ENCODE data around the gene C1RL.

DNA sequence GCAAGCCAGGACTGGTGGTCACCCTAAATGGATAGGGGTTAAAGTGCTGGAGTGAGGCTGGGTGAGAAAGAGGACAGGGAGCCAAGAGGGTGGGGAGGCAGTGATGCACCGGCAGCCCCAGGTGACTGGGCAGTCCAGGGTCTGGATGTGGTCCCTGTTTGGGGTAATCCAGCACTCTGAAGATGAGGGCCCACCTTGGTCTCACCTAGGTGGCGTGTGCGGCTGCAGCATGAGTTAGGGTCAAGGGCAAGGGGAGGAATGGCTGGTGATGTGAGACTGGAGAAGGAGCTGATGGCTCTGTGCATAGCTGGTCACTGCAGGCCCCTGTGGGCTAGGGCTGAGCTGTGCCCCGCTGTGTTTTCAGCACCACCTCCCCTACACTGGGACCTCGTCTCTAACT lies 1.6 kb upstream of the C1RL start:
- no peak for TF ChIP-seq POLR2AphosphoS5 (IDR thresholded peaks at IDR 0.05)
- TF ChIP-seq, protein P1, sequence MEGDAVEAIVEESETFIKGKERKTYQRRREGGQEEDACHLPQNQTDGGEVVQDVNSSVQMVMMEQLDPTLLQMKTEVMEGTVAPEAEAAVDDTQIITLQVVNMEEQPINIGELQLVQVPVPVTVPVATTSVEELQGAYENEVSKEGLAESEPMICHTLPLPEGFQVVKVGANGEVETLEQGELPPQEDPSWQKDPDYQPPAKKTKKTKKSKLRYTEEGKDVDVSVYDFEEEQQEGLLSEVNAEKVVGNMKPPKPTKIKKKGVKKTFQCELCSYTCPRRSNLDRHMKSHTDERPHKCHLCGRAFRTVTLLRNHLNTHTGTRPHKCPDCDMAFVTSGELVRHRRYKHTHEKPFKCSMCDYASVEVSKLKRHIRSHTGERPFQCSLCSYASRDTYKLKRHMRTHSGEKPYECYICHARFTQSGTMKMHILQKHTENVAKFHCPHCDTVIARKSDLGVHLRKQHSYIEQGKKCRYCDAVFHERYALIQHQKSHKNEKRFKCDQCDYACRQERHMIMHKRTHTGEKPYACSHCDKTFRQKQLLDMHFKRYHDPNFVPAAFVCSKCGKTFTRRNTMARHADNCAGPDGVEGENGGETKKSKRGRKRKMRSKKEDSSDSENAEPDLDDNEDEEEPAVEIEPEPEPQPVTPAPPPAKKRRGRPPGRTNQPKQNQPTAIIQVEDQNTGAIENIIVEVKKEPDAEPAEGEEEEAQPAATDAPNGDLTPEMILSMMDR (IDR thresholded peaks at IDR 0.05 in 8 of 11, conservative IDR thresholded peaks at IDR 0.05 in 3 of 11) = no peak

All from spleen (tissue), 7 donors.